B cell (primary cell): ENCODE data around the gene TOM1L2. TPM values are rescaled to one million over a fixed set of nuclear protein-coding genes. Genes with fewer than 3 reads are reported as not detected.

Experiments used
- ATAC-seq: fragments of 200-7000 bp; cut with Tn5 transposase; one replicate; pipeline ENCODE4 v1.10.0; 2021; ENCODE audit warnings: low read depth, mild to moderate bottlenecking, moderate number of reproducible peaks, moderate library complexity
- CTCF ChIA-PET: fragments of 350-600 bp; sonication (Branson Sonifier 250); formaldehyde crosslinking; loops from one replicate; lab custom pipeline; 2021; ENCODE audit warnings: antibody characterized with exemption, inconsistent platforms; lab: Charles Lee
- POLR2A ChIA-PET: fragments of 350-600 bp; sonication (Branson Sonifier 250); formaldehyde crosslinking; loops from one replicate; lab custom pipeline; 2021; ENCODE audit warnings: antibody characterized with exemption; lab: Charles Lee
- DNase-seq: peaks from one replicate; pipeline ENCODE4 v3.0.0; 2013
- H2AFZ ChIP-seq: 2 replicates; pipeline ENCODE4 v1.6.1; 2012; ENCODE audit warnings: mild to moderate bottlenecking, low read depth, low read length; ENCODE audit not compliant: insufficient read depth, poor library complexity, severe bottlenecking
- H3K27ac ChIP-seq, 2 donors: 1 replicate in 1 of 2; 2 replicates in 1 of 2; pipeline ENCODE4 v1.5.1; 2012 to 2013; ENCODE audit warnings: low read length in 2 of 2, mild to moderate bottlenecking in 2 of 2, moderate library complexity in 1 of 2
- H3K27me3 ChIP-seq, 4 experiments: fragments of 200-600 bp in 1 of 4; sonication (generic) in 1 of 4; replicated peaks in 1 of 4; 1 replicate in 2 of 4; 2 replicates in 2 of 4; pipeline versions ENCODE4 v1.6.1 to v1.7.0; 2013 to 2016; ENCODE audit warnings: low read length in 3 of 4, mild to moderate bottlenecking in 2 of 4, mixed read lengths in 1 of 4, moderate library complexity in 1 of 4; ENCODE audit not compliant: insufficient read depth in 4 of 4, control insufficient read depth in 3 of 4; ENCODE audit errors: control extremely low read depth in 1 of 4
- H3K36me3 ChIP-seq, 2 experiments: replicated peaks in 1 of 2; 1 replicate in 1 of 2; 2 replicates in 1 of 2; pipeline versions ENCODE4 v1.6.1 to v1.7.1; 2013; ENCODE audit warnings: low read length in 1 of 2; ENCODE audit not compliant: insufficient read depth in 2 of 2, control insufficient read depth in 1 of 2; ENCODE audit errors: control extremely low read depth in 1 of 2, extremely low read depth in 1 of 2
- H3K4me1 ChIP-seq, 2 donors: fragments of 200-600 bp in 1 of 2; sonication (generic) in 1 of 2; 1 replicate in 1 of 2; 2 replicates in 1 of 2; pipeline versions ENCODE4 v1.5.1 to v1.6.1; 2013 to 2017; ENCODE audit warnings: low read length in 2 of 2; ENCODE audit not compliant: control insufficient read depth in 2 of 2, insufficient read depth in 2 of 2
- H3K4me2 ChIP-seq: replicated peaks from 2 replicates; pipeline ENCODE3; 2012; ENCODE audit warnings: mild to moderate bottlenecking, low read depth, low read length; ENCODE audit not compliant: poor library complexity, severe bottlenecking
- H3K4me3 ChIP-seq, 5 experiments: fragments of 200-600 bp in 1 of 5; sonication (generic) in 1 of 5; 1 replicate in 3 of 5; 2 replicates in 2 of 5; pipeline versions ENCODE4 v1.5.1 to v1.7.0; 2011 to 2016; ENCODE audit warnings: low read length in 4 of 5, mild to moderate bottlenecking in 4 of 5, low read depth in 2 of 5, control low read depth in 1 of 5, moderate library complexity in 1 of 5; ENCODE audit not compliant: insufficient read depth in 1 of 5; ENCODE audit errors: control extremely low read depth in 1 of 5, extremely low read depth in 1 of 5
- H3K79me2 ChIP-seq: fragments of 200-600 bp; sonication (generic); one replicate; pipeline ENCODE4 v1.6.0; 2016; ENCODE audit warnings: low read length; ENCODE audit not compliant: control insufficient read depth, insufficient read depth
- H3K9ac ChIP-seq: fragments of 200-600 bp; sonication (generic); 2 replicates; pipeline ENCODE4 v1.6.1; 2017; ENCODE audit warnings: mild to moderate bottlenecking, low read length, moderate library complexity
- H3K9me3 ChIP-seq, 3 donors: one replicate each; pipeline versions ENCODE4 v1.6.1 to v1.7.1; 2013; ENCODE audit warnings: low read length in 2 of 3; ENCODE audit not compliant: control insufficient read depth in 2 of 3, insufficient read depth in 1 of 3; ENCODE audit errors: control extremely low read depth in 1 of 3
- H4K20me1 ChIP-seq: 2 replicates; pipeline ENCODE4 v1.6.0; 2012; ENCODE audit warnings: mild to moderate bottlenecking, low read length; ENCODE audit not compliant: insufficient read depth, control insufficient read depth, poor library complexity, severe bottlenecking
- H3K27ac Mint-ChIP-seq: one replicate; pipeline ENCODE4 v1.8.0; 2021; ENCODE audit warnings: mixed read lengths
- H3K27me3 Mint-ChIP-seq: one replicate; pipeline ENCODE4 v1.8.0; 2021; ENCODE audit warnings: mixed read lengths
- H3K4me1 Mint-ChIP-seq: one replicate; pipeline ENCODE4 v1.8.0; 2021; ENCODE audit warnings: mixed read lengths
- H3K4me3 Mint-ChIP-seq: one replicate; pipeline ENCODE4 v1.8.0; 2021; ENCODE audit warnings: mixed read lengths
- H3K9me3 Mint-ChIP-seq: one replicate; pipeline ENCODE4 v1.8.0; 2022; ENCODE audit warnings: mixed read lengths; ENCODE audit not compliant: insufficient read depth
- CTCF ChIP-seq: fragments of 200-600 bp; IDR thresholded peaks from one replicate; pipeline ENCODE4 v1.8.0; 2022; ENCODE audit warnings: antibody characterized with exemption, mild to moderate bottlenecking
- EZH2 ChIP-seq: IDR thresholded peaks from 2 replicates; pipeline ENCODE4 v1.6.1; 2012; ENCODE audit warnings: borderline replicate concordance, low read depth, mild to moderate bottlenecking, moderate library complexity, low read length; ENCODE audit not compliant: insufficient read depth, poor library complexity, severe bottlenecking
- WGBS: methylation state at CpG from one replicate; pipeline ENCODE4 v1.1.5; 2013; ENCODE audit warnings: missing lambda C conversion rate; ENCODE audit not compliant: insufficient coverage; 5-methylcytosine and 5-hydroxymethylcytosine counted together
- intact Hi-C: fragments of 100-400 bp; cut with micrococcal nuclease; formaldehyde crosslinking; loops from one replicate; pipeline ENCODE4 v1.10.0; 2022
- polyA plus RNA-seq: library from polyadenylated mRNA; depleted of rRNA; stranded (reverse); fragments of >200 nt; gene quantifications from 2 replicates; pipeline ENCODE4 v1.2.3, GENCODE V29; 2012
- total RNA-seq, 2 donors: library from RNA; stranded (reverse); fragments of 120-200 nt in 1 of 2; gene quantifications; 1 replicate in 1 of 2; 2 replicates in 1 of 2; pipeline versions ENCODE4 v1.2.3 to v1.2.4, GENCODE V29; 2013 to 2022

Gene TOM1L2
- total and polyA plus RNA-seq, 2 donors (not counting 1 experiment from before 2014, with no cell fraction given) = 25.1 to 29.7 TPM

- Mint-ChIP-seq H3K27me3 (no peaks in the 10 kb centered on the region), H3K4me3 (peak overlapping the region; percentile 86), H3K27ac (peak overlapping the region; percentile 67), H3K4me1 (peaks cover 52% of the 10 kb centered on the region), H3K9me3 (no peaks in the 10 kb centered on the region)
- ChIA-PET CTCF (interaction anchor here (3.1 kb wide), 1 partner anchor 12 kb away, joined by 13 read pairs; no protein-coding TSS in a partner anchor), POLR2A (interaction anchor here (1.0 kb wide), 1 partner anchor 13 kb away, joined by 3 read pairs; the partner anchor contains the start of gene SREBF1)
- Histone ChIP-seq H3K4me1 (peaks cover 28 to 41% of the 10 kb centered on the region in 2 donors), H3K27ac (peak overlapping the region; percentile 16 to 56), H3K4me2 (peak overlapping the region; percentile 96), H2AFZ (peak overlapping the region; percentile 30), H3K9ac (peak overlapping the region; percentile 70), H3K79me2 (peaks cover 47% of the 10 kb centered on the region), H4K20me1 (peaks cover 87% of the 10 kb centered on the region), H3K36me3 (peaks cover 0 to 20% of the 10 kb centered on the region in 2 experiments), H3K4me3 (peak overlapping the region; percentile 35 to 82 (median 56)), H3K9me3 (no peaks in the 10 kb centered on the region), H3K27me3 (no peaks in the 10 kb centered on the region)
- peak; percentile 86 for DNase-seq
- intact Hi-C loops = loop anchor here (1.0 kb wide), 4 partner anchors 13 to 149 kb away; partner anchors contain the start of genes DRC3, SREBF1 and TOM1L2
- TF ChIP-seq CTCF = no peak
- TF ChIP-seq EZH2 = no peak
- ATAC-seq = peak; percentile 93
- under 1% methylated on average over 64 of the region's 69 CpGs for WGBS
These were observed 148.6 kb downstream of the TOM1L2 start for GRCh38 chr17:17823433-17824118.

- whole genome bisulfite sequencing = 74% methylated on average over 3 of the region's 3 CpGs
- Histone ChIP-seq H4K20me1 (peaks cover 78% of the 10 kb centered on the region), H2AFZ (no peak overlapping the region), H3K4me2 (peak overlapping the region; percentile 96), H3K9ac (no peak overlapping the region), H3K4me1 (peaks cover 28 to 41% of the 10 kb centered on the region in 2 donors), H3K36me3 (peaks cover 0 to 21% of the 10 kb centered on the region in 2 experiments), H3K79me2 (peaks cover 41% of the 10 kb centered on the region), H3K9me3 (no peaks in the 10 kb centered on the region), H3K27me3 (no peaks in the 10 kb centered on the region), H3K4me3 (no peak overlapping the region), H3K27ac (no peak overlapping the region)
- ChIA-PET POLR2A (no interaction called here), CTCF (interaction anchor here (1.1 to 3.0 kb wide), 2 partner anchors 10 to 14 kb away, joined by 3 to 19 read pairs; no protein-coding TSS in a partner anchor)
- no peaks in the 10 kb centered on the region for H3K27me3 Mint-ChIP-seq
- H3K9me3 Mint-ChIP-seq = no peaks in the 10 kb centered on the region
- no peak for DNase-seq
- H3K4me1 Mint-ChIP-seq = peaks cover 50% of the 10 kb centered on the region
- no peak for ATAC-seq
- no peak for TF ChIP-seq EZH2
- no peak for TF ChIP-seq CTCF
- intact Hi-C loops = loop anchor here (1.0 kb wide), 4 partner anchors 14 to 150 kb away; partner anchors contain the start of genes DRC3, SREBF1 and TOM1L2
- H3K4me3 Mint-ChIP-seq = peak overlapping the region; percentile 70
- H3K27ac Mint-ChIP-seq = no peak overlapping the region
These were observed 149.6 kb downstream of the TOM1L2 start for GRCh38 chr17:17822616-17823015.
